Kidney tubule cell (primary cell): ENCODE measurements around the gene UNC80.
"Not testable (repeated sequence)": the region's sequence is repeated elsewhere in the genome, so short reads cannot be mapped to it uniquely, and the experiment has no call there.

Experiments used
- DNase-seq: peaks from one replicate; pipeline ENCODE4 v3.0.0-alpha.2; 2018; ENCODE audit warnings: low spot score

Gene UNC80, protein sequence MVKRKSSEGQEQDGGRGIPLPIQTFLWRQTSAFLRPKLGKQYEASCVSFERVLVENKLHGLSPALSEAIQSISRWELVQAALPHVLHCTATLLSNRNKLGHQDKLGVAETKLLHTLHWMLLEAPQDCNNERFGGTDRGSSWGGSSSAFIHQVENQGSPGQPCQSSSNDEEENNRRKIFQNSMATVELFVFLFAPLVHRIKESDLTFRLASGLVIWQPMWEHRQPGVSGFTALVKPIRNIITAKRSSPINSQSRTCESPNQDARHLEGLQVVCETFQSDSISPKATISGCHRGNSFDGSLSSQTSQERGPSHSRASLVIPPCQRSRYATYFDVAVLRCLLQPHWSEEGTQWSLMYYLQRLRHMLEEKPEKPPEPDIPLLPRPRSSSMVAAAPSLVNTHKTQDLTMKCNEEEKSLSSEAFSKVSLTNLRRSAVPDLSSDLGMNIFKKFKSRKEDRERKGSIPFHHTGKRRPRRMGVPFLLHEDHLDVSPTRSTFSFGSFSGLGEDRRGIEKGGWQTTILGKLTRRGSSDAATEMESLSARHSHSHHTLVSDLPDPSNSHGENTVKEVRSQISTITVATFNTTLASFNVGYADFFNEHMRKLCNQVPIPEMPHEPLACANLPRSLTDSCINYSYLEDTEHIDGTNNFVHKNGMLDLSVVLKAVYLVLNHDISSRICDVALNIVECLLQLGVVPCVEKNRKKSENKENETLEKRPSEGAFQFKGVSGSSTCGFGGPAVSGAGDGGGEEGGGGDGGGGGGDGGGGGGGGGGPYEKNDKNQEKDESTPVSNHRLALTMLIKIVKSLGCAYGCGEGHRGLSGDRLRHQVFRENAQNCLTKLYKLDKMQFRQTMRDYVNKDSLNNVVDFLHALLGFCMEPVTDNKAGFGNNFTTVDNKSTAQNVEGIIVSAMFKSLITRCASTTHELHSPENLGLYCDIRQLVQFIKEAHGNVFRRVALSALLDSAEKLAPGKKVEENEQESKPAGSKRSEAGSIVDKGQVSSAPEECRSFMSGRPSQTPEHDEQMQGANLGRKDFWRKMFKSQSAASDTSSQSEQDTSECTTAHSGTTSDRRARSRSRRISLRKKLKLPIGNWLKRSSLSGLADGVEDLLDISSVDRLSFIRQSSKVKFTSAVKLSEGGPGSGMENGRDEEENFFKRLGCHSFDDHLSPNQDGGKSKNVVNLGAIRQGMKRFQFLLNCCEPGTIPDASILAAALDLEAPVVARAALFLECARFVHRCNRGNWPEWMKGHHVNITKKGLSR (N-terminal part only)

DNA sequence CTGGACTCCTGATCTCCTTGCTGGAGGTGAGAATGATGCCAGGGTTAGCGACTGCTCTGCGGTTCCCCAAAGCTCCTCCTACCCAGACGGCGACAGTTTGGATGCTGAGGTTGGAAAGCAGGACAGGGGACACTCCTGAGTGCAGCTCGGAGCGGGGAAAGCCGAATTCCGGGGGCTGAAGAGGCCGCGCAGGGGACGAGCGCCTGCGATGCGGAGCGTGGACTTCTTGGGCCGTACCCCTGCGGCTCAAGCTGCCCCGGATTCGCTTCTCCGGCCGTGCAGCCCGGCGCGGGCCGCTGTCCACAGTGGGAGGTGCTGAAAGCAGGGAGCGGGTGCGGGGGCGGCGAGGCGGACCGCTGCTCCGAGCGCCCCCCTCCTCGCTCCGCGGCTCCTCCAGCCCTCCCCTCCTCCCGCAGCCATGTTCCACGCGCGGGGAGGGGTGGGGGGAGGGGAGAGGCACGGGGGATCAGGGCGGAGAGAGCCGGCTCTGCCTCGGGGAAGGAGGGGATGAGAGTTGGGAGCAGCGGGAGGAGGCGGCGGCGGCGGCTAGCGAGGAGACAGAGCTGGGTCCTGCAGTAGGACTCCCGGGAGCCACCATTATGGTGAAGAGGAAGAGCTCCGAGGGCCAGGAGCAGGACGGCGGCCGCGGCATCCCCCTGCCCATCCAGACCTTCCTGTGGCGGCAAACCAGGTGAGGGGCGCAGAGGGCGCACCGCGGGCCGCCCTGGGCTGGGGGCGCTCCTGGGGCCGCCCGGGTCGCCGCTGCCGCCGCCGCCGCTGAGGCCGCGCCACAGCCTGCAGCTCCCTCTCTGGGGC is at the start of gene UNC80:
TSS of gene UNC80 (plus strand) at position 359 of the 816 bp plus-strand sequence. CDS start at position 600, 241 bp downstream.
- peak; percentile 58 for DNase-seq

DNA sequence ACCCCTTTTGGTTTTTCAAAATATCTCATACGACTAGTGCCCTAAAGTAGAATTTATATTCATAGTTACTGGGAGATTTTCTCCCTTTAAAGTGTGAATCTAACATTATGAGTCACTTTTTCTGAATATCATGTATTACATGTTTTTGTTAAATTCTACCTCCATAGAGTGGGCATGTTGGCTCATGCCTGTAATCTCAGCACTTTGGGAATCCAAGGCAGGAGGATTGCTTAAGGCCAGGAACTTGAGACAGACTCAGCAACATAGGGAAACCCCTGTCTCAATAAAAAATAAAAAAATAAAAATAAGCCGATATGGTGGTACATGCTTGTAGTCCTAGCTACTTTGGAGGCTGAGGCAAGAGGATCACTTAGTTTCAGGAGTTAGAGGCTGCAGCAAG is 45.3 kb upstream of the UNC80 start:
- DNase-seq = no peak

GRCh38 chr2:209727077-209727476 is 44.6 kb upstream of the UNC80 start:
- no peak for DNase-seq

- no peak for DNase-seq
Observed at GRCh38 chr2:209734805-209735204, 36.8 kb upstream of the UNC80 start.

GRCh38 chr2:209741953-209742352 is 29.7 kb upstream of the UNC80 start:
- DNase-seq = no peak

DNA sequence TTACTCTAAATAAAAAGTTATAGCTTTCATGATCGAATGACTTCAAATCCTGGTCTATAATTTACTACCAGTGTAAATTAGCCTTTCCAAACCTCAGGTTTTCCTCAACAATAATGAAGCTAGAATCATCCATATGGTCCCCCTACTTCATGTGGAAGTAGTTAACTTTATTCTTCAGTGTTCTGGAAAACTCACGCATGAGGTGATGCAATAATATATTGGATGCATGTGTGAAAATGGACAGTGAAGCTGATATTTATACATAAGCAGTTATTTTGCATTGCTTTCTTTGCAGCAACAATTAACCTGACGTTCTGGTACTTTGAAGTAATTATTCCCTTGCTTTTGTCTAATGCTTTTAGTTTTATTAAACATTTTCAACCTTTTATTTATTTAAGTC is 18.6 kb upstream of the UNC80 start:
- DNase-seq = no peak

DNA sequence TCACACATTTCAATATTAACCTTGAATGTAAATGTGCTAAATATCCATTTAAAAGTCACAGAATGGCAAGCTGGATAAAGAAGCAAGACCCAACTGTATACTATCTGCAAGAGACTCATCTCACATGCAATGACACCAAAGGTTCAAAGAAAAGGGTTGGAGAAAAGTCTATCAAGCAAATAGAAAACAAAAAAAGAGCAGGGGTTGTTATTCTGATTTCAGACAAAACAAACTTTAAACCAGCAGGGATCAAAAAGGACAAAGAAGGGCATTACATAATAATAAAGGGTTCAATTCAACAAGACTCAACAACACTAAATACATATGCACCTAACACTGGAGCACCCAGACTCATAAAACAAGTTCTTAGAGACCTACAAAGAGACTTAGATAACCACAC is 14.5 kb upstream of the UNC80 start:
- no peak for DNase-seq

DNA sequence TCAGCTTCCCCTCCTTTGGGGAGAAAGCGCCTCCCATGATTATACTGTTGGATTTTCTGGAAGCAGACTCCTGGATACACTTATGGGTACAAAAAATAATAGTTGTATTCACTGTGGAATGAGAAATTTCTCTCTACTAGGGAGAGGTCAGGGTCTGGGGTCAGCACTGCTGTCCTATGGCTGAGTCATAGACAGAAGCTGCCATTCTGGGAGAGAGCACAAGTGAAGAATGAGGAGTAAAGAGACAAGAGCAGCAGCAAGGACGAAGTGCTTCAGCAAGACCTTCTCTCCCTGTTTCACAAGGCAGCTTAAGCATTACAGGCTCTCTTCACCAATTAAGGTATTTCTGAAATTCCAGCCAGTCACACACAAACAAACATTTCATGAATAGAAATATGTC is 10.1 kb upstream of the UNC80 start:
- no peak for DNase-seq

GRCh38 chr2:209762563-209762962 is 9.1 kb upstream of the UNC80 start:
- peak; percentile 13 for DNase-seq

DNA sequence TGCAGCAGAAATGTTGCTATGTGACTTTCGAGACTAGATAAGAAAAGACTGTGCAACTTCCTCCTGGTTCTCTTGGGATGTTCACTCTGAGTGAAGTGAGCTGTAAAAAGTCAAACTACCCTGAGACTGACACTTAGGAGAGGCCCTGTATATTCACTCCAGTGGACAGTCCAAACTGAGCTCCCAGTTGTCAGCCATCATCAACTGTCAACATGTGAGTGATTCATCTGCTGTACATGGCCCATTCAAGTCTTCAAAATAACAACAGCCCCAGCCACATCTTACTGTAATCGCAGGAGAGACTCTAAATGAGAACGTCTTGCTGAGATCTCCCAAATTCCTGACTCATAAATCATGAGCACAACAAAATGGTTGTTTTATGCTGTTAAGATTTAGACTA is 8.5 kb upstream of the UNC80 start:
- DNase-seq = no peak

- no peak for DNase-seq
Observed at GRCh38 chr2:209766613-209767012, 5.0 kb upstream of the UNC80 start.

DNA sequence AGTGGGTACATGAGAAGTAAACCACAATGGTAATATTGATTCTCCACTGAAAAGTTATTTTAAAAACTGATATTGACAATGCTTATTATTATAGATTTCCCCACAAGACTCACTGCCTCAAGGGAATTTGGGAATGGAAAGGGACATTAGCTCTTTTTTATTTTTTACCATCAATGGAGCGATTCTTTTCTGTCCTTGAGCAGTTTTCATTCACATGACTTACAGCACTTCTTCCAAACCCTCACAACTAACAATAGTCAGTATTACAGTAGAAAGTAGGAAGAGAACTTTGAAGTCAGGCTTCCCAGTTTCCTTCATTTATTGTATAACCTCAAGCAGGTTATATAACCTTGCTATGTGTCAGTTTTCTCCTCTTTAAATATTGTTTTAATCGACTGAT is 4.3 kb upstream of the UNC80 start:
- DNase-seq = no peak

GRCh38 chr2:209768557-209768956 is 3.1 kb upstream of the UNC80 start:
- DNase-seq = no peak

- no peak for DNase-seq
Observed at GRCh38 chr2:209772290-209772685, 656 bp downstream of the UNC80 start.

DNA sequence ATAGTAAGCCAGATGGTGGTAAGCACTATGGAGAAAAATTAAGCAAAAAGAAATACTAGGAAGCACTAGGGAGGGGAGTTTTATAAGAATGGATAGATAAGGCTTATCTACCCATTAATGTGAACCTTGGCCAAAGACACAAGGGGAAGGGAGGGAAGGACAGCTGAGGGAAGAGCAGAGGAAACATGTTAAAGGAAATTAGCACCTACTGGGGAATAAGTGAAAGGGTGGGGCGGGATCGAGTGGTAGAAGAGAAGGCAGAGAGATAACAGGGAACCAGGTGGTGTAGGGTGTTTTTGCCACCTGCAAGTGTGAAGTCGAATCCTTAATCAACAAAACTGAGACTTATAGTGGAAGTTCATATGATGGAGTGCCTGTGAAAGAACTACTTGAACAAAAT is 1.7 kb downstream of the UNC80 start:
- DNase-seq = no peak

DNA sequence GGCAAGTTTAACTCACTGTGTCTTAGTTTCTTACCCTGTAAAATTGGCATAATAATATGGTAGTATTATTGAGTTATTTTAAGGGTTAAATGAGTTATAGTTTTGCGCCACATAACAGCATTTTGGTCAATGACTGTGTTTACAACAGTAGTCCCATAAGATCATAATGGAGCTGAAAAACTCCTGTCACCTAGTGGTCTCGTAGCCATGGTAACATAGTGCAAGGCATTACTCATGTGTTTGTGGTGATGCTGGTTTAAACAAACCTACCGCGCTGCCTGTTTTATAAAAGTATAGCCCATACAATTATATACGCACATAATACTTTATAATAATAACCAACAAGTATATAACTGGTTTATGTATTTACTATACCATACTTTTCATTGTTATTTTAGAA is 15.8 kb downstream of the UNC80 start:
- DNase-seq = no peak

GRCh38 chr2:209788925-209789324 is 17.3 kb downstream of the UNC80 start:
- no peak for DNase-seq

DNA sequence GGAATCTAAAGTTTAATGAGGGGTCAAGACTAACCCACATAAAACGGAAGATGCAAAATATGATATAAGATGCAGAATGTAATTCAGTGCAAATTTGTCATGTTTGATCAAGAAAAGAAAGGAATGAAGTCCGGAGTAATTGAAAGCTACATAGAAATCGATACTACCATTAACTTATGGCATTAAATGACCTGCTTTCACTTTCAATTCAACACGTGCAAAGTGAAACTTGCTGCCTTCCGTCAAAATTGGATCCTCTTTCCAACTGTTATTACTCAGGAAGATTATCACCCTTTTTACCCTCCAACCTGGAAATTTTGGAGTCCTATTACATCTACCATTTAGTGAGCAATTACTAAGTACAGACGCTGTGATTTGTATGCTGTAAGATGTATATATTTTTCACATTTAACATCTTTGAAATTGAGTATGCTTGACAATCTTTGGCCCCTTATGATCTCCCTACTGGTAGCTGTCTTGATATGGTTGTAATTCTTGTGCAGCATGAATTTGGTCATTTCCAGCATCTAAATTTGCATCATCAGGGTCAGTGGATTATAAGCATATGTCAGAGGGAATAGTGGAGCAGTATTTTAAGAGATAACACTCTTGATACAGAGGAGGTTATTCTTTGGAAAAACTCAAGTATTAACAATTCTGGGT is 18.6 kb downstream of the UNC80 start:
- DNase-seq = no peak

- DNase-seq = no peak
Observed at GRCh38 chr2:209791151-209791550, 19.5 kb downstream of the UNC80 start.

- DNase-seq = not testable (repeated sequence)
Observed at GRCh38 chr2:209795425-209795824, 23.8 kb downstream of the UNC80 start.

GRCh38 chr2:209805351-209805750 is 33.7 kb downstream of the UNC80 start:
- no peak for DNase-seq
